Karpas-422 (cell line): ENCODE data around the gene CHST11. TPM values are rescaled to one million over a fixed set of nuclear protein-coding genes. Genes with fewer than 3 reads are reported as not detected.

Experiments used
- DNase-seq: peaks from one replicate; pipeline ENCODE4 v3.0.0-alpha.2; 2015
- H2AFZ ChIP-seq: fragments of 200-600 bp; sonication (generic); 2 replicates; pipeline ENCODE4 v1.6.1; 2014; ENCODE audit warnings: antibody characterized with exemption, low read length, mixed read lengths
- H3K27ac ChIP-seq: fragments of 200-600 bp; sonication (generic); 2 replicates; pipeline ENCODE4 v1.5.1; 2014; ENCODE audit warnings: mild to moderate bottlenecking, low read length, moderate library complexity
- H3K27me3 ChIP-seq: fragments of 200-600 bp; sonication (generic); 2 replicates; pipeline ENCODE4 v1.6.1; 2014; ENCODE audit warnings: low read length, mixed read lengths
- H3K36me3 ChIP-seq: fragments of 200-600 bp; sonication (generic); 2 replicates; pipeline ENCODE4 v1.6.1; 2014; ENCODE audit warnings: low read length, mixed read lengths; ENCODE audit not compliant: insufficient read depth
- H3K4me1 ChIP-seq: fragments of 200-600 bp; sonication (generic); 2 replicates; pipeline ENCODE4 v1.6.1; 2014; ENCODE audit warnings: mild to moderate bottlenecking, low read length, mixed read lengths
- H3K4me2 ChIP-seq: fragments of 200-600 bp; sonication (generic); 2 replicates; pipeline ENCODE4 v1.6.1; 2014; ENCODE audit warnings: low read length, low read depth, mild to moderate bottlenecking; ENCODE audit not compliant: poor library complexity, severe bottlenecking
- H3K4me3 ChIP-seq: fragments of 200-600 bp; sonication (generic); 2 replicates; pipeline ENCODE4 v1.5.1; 2014; ENCODE audit warnings: mild to moderate bottlenecking, antibody characterized with exemption, low read length, mixed read lengths
- H3K79me2 ChIP-seq: fragments of 200-600 bp; sonication (generic); 2 replicates; pipeline ENCODE4 v1.6.1; 2014; ENCODE audit warnings: mild to moderate bottlenecking, low read length, mixed read lengths
- H3K9ac ChIP-seq: fragments of 200-600 bp; sonication (generic); 2 replicates; pipeline ENCODE4 v1.6.0; 2014; ENCODE audit warnings: low read length
- H3K9me2 ChIP-seq: fragments of 200-600 bp; sonication (generic), shearing (Covaris generic); replicated peaks from 2 replicates; pipeline ENCODE4 v1.6.0; 2014; ENCODE audit warnings: mild to moderate bottlenecking, low read length, moderate library complexity; ENCODE audit not compliant: insufficient read depth
- H3K9me3 ChIP-seq: fragments of 300-700, 200-600 bp; sonication (generic); 2 replicates; pipeline ENCODE4 v1.6.1; 2014; ENCODE audit warnings: low read length, mixed read lengths
- H4K20me1 ChIP-seq: fragments of 200-600 bp; sonication (generic); 2 replicates; pipeline ENCODE4 v1.6.1; 2014; ENCODE audit warnings: mild to moderate bottlenecking, antibody characterized with exemption, low read length, low read depth; ENCODE audit not compliant: insufficient read depth
- total RNA-seq: library from RNA; depleted of rRNA; stranded (reverse); fragments of >200 nt; shearing (Covaris generic); gene quantifications from 2 replicates; pipeline ENCODE4 v1.2.3, GENCODE V29; 2014; ENCODE audit warnings: low replicate concordance

CHST11 gene
- total RNA-seq, 1 experiment from 2014 or later, result not detected

DNA sequence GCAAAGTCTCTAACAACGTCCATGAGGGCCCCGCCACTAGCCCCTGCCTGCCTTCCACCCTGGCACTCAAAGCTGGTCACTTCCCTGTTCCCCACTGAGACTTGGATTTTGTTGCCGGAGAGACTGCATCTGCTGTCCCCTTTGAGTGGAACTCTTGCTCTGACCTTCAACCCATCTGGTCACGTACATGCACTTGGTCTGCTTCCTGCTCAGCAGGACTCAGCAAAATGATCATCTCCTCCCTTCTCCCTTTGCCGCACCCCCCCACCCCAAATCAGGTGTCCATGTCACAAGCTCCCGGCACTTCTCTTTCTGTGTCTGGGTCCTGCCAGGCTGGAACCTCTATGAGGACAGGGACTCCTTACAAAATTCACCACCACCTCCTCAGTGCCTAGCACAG lies 180.9 kb downstream of the CHST11 start:
- Histone ChIP-seq H3K4me3 (no peak overlapping the region), H3K9ac (no peak overlapping the region), H3K4me1 (no peaks in the 10 kb centered on the region), H3K36me3 (no peaks in the 10 kb centered on the region), H2AFZ (no peak overlapping the region), H3K79me2 (no peaks in the 10 kb centered on the region), H3K4me2 (no peak overlapping the region), H3K9me2 (no peaks in the 10 kb centered on the region), H3K27me3 (no peaks in the 10 kb centered on the region), H3K9me3 (no peaks in the 10 kb centered on the region), H4K20me1 (no peaks in the 10 kb centered on the region), H3K27ac (no peak overlapping the region)
- no peak for DNase-seq

DNA sequence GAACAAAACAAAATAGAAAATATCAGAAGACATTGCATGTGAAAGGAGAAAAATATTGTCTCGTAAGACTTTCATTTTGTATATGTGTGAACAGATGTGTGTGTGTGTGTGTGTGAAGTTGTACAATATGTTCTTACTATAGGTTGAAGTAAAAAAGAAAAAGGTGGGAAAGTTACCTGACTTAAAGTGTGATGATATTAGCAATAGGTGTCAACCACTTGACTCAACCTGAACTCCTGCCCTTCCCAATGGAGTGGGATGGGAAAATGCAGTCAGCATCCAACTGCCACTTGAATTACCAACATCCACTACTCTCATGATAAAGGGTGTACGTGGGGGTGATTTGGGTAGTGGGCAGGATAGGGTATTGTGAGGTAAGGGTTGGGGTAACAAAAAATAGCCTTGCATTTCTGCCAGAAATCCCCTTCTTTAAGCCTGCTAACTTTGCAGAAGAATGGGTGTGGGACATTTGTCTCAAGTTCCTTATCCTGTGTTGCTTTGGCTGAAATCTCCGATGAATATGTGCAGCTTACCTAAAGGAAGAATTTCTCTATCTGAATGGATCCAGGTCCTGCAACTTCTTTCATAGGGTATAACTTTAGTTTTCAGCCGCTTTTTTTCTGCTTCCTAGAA lies 181.6 kb downstream of the CHST11 start:
- Histone ChIP-seq H3K4me2 (no peak overlapping the region), H3K79me2 (no peaks in the 10 kb centered on the region)

GRCh38 chr12:104638851-104639240 lies 182.1 kb downstream of the CHST11 start:
- no peak overlapping the region for H3K9ac ChIP-seq
- no peaks in the 10 kb centered on the region for H3K36me3 ChIP-seq
- no peak for DNase-seq
- no peaks in the 10 kb centered on the region for H3K79me2 ChIP-seq
- no peak overlapping the region for H3K4me2 ChIP-seq
- H3K4me1 ChIP-seq, result no peaks in the 10 kb centered on the region
- H3K4me3 ChIP-seq, result no peak overlapping the region
- H3K27ac ChIP-seq, result no peak overlapping the region
- no peaks in the 10 kb centered on the region for H3K9me3 ChIP-seq
- no peaks in the 10 kb centered on the region for H4K20me1 ChIP-seq
- H3K27me3 ChIP-seq, result no peaks in the 10 kb centered on the region
- H3K9me2 ChIP-seq, result no peaks in the 10 kb centered on the region
- no peak overlapping the region for H2AFZ ChIP-seq

More for the DNA sequence above, 181.6 kb downstream of the CHST11 start:
- Histone ChIP-seq H3K9me3 (no peaks in the 10 kb centered on the region), H3K9me2 (no peaks in the 10 kb centered on the region), H3K4me3 (no peak overlapping the region), H3K27ac (no peak overlapping the region), H3K9ac (no peak overlapping the region), H2AFZ (no peak overlapping the region), H3K27me3 (no peaks in the 10 kb centered on the region), H4K20me1 (no peaks in the 10 kb centered on the region), H3K4me1 (no peaks in the 10 kb centered on the region), H3K36me3 (no peaks in the 10 kb centered on the region)
- DNase-seq, result no peak

DNA sequence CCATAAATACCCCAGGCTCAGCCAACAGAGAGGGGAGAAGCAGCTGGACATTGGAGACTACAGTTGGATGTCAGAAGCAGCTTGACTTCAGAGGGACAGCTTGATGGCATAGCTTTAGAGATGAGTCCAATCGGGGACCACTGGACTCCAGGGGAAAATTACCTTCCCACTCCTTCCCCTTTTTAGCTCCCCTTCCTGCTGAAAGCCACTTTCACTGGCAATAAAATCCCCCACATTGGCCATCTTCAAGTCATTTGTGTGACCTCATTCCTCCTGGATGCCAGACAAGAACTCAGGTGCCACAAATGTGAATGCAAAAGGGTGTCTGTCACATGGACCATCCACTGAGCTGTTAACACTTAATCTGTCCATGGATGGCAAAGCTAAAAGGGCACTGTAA lies 184.2 kb downstream of the CHST11 start:
- H3K79me2 ChIP-seq, result no peaks in the 10 kb centered on the region
- H3K9me3 ChIP-seq, result no peaks in the 10 kb centered on the region
- no peak for DNase-seq
- H3K9me2 ChIP-seq, result no peaks in the 10 kb centered on the region
- H3K27ac ChIP-seq, result no peak overlapping the region
- no peak overlapping the region for H3K4me3 ChIP-seq
- no peaks in the 10 kb centered on the region for H4K20me1 ChIP-seq
- no peaks in the 10 kb centered on the region for H3K27me3 ChIP-seq
- no peak overlapping the region for H2AFZ ChIP-seq
- no peak overlapping the region for H3K9ac ChIP-seq
- H3K4me1 ChIP-seq, result peaks cover 6% of the 10 kb centered on the region; the same call in 1 of the 2 replicates
- no peak overlapping the region for H3K4me2 ChIP-seq
- H3K36me3 ChIP-seq, result no peaks in the 10 kb centered on the region

DNA sequence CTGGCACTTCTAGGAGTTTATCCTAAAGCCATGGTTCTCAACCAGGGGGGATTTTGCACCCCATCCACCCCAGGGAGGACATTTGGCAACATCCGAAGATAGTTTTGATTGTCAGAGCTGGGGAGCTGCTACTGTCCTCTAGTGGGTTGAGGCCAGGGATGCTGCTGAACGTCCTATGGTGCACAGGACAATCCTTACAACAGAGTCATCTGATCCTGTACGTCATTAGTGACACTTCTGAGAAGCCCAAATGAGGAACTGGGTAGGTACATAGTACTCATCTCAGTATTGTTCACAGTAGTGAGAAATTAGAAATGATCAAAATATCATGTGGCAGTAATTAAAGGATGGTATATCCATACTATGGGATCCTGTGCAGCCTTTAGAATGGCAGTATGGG lies 185.1 kb downstream of the CHST11 start:
- Histone ChIP-seq H3K4me3 (no peak overlapping the region), H3K79me2 (no peaks in the 10 kb centered on the region), H4K20me1 (no peaks in the 10 kb centered on the region), H3K27me3 (no peaks in the 10 kb centered on the region), H3K36me3 (no peaks in the 10 kb centered on the region), H3K27ac (no peak overlapping the region), H3K4me1 (peaks cover 6% of the 10 kb centered on the region; the same call in 1 of the 2 replicates), H3K9me2 (no peaks in the 10 kb centered on the region), H2AFZ (no peak overlapping the region), H3K9me3 (no peaks in the 10 kb centered on the region), H3K9ac (no peak overlapping the region), H3K4me2 (no peak overlapping the region)
- no peak for DNase-seq

GRCh38 chr12:104643093-104643818 lies 186.5 kb downstream of the CHST11 start:
- H3K9ac ChIP-seq, result no peak overlapping the region
- no peaks in the 10 kb centered on the region for H3K27me3 ChIP-seq
- no peak overlapping the region for H3K4me2 ChIP-seq
- H3K4me3 ChIP-seq, result no peak overlapping the region
- H3K4me1 ChIP-seq, result peaks cover 6% of the 10 kb centered on the region; the same call in 1 of the 2 replicates
- H3K36me3 ChIP-seq, result no peaks in the 10 kb centered on the region
- no peaks in the 10 kb centered on the region for H3K9me2 ChIP-seq
- no peak overlapping the region for H2AFZ ChIP-seq
- no peaks in the 10 kb centered on the region for H3K79me2 ChIP-seq
- no peaks in the 10 kb centered on the region for H4K20me1 ChIP-seq
- H3K9me3 ChIP-seq, result no peaks in the 10 kb centered on the region
- no peak overlapping the region for H3K27ac ChIP-seq
- no peak for DNase-seq

DNA sequence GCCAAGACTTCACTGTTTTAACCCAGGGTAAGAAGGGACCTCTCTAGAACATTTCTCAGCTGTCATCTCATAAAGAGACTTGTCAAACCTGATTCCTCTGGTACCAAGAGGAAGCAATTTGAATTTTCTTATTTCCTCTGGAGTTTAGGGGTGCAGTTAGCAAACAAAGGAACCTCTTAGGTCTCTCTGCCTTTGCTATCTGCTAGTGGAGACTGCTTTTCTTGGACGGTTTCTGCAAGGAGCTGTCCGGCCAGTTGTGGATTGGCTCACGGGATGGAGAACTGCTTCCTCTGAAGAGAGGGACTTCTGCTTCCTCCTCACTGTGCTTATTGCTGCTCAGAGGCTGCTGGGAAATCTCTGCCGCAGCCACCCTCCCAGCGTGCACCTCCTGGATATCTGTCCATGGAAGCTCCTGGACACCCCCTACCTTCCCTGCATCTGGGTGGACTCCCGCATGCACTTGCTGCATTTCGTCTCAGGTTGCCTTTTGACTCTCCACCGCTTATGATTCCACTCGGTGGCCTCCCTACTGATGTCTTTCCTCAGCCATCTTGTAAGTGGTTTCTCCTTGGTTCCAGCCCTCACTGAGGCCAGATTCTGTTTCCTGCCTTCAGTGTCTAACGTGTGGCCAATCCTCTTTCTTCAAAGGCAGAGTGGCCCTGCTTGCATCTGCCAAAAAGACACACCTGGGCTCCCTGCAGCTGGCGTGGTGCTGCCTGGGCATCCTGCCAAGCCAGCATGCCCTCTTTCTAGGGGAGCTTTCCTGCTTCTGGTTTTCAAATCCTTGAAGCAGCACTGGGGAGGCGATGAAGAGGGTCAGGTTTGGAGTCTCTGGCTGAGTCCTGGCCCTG lies 187.3 kb downstream of the CHST11 start:
- H3K27ac ChIP-seq, result no peak overlapping the region
- H3K4me3 ChIP-seq, result no peak overlapping the region
- H2AFZ ChIP-seq, result no peak overlapping the region
- H3K4me2 ChIP-seq, result no peak overlapping the region
- no peaks in the 10 kb centered on the region for H3K9me2 ChIP-seq
- H3K9me3 ChIP-seq, result no peaks in the 10 kb centered on the region
- no peaks in the 10 kb centered on the region for H3K36me3 ChIP-seq
- H3K4me1 ChIP-seq, result peaks cover 6% of the 10 kb centered on the region; the same call in 1 of the 2 replicates
- H4K20me1 ChIP-seq, result no peaks in the 10 kb centered on the region
- no peak overlapping the region for H3K9ac ChIP-seq
- H3K27me3 ChIP-seq, result no peaks in the 10 kb centered on the region
- no peak for DNase-seq
- no peaks in the 10 kb centered on the region for H3K79me2 ChIP-seq

- Histone ChIP-seq H3K4me1 (peaks cover 6% of the 10 kb centered on the region; the same call in 1 of the 2 replicates), H3K36me3 (no peaks in the 10 kb centered on the region), H3K27me3 (no peaks in the 10 kb centered on the region), H3K9ac (no peak overlapping the region), H3K9me3 (no peaks in the 10 kb centered on the region), H2AFZ (no peak overlapping the region), H4K20me1 (no peaks in the 10 kb centered on the region), H3K4me2 (no peak overlapping the region), H3K27ac (no peak overlapping the region), H3K9me2 (no peaks in the 10 kb centered on the region), H3K79me2 (no peaks in the 10 kb centered on the region), H3K4me3 (no peak overlapping the region)
- DNase-seq, result no peak
Measured at GRCh38 chr12:104648756-104649155, 192.0 kb downstream of the CHST11 start.
